DND-41 (cell line): ENCODE data around the gene NDNF.

Experiments
- ATAC-seq: fragments of 200-7000 bp; cut with Tn5 transposase; 3 replicates; pipeline ENCODE4 v1.9.1; 2021; ENCODE audit warnings: low read depth; ENCODE audit not compliant: insufficient read depth
- DNase-seq: peaks from one replicate; pipeline ENCODE4 v3.0.0-alpha.2; 2020
- H2AFZ ChIP-seq: 2 replicates; pipeline ENCODE4 v1.6.0; 2012; ENCODE audit warnings: low read depth, low read length
- H3K27ac ChIP-seq: 2 replicates; pipeline ENCODE4 v1.5.1; 2012; ENCODE audit warnings: low read length, inconsistent platforms
- H3K27me3 ChIP-seq: fragments of 200-600 bp; sonication (generic); 2 replicates; pipeline ENCODE4 v1.6.0; 2012; ENCODE audit warnings: low read length, mild to moderate bottlenecking, inconsistent platforms; ENCODE audit not compliant: insufficient read depth, poor library complexity
- H3K36me3 ChIP-seq: 2 replicates; pipeline ENCODE4 v1.5.1; 2012; ENCODE audit warnings: low read length, inconsistent platforms; ENCODE audit not compliant: insufficient read depth
- H3K4me1 ChIP-seq: 2 replicates; pipeline ENCODE4 v1.5.1; 2012; ENCODE audit warnings: mild to moderate bottlenecking, low read length; ENCODE audit not compliant: insufficient read depth
- H3K4me2 ChIP-seq: 2 replicates; pipeline ENCODE4 v1.6.0; 2012; ENCODE audit warnings: mild to moderate bottlenecking, moderate library complexity, low read length, inconsistent platforms; ENCODE audit not compliant: insufficient read depth
- H3K4me3 ChIP-seq, 2 experiments: fragments of 200-600 bp in 1 of 2; shearing (Covaris generic) in 1 of 2; 2 replicates each; pipeline ENCODE4 v1.5.1; 2012 to 2016; ENCODE audit warnings: inconsistent platforms in 2 of 2, low read length in 2 of 2, mild to moderate bottlenecking in 2 of 2, low read depth in 1 of 2, moderate library complexity in 1 of 2
- H3K79me2 ChIP-seq: 2 replicates; pipeline ENCODE4 v1.6.0; 2012; ENCODE audit warnings: low read length, inconsistent platforms; ENCODE audit not compliant: insufficient read depth
- H3K9ac ChIP-seq: 2 replicates; pipeline ENCODE4 v1.6.0; 2012; ENCODE audit warnings: low read depth, mild to moderate bottlenecking, inconsistent platforms, low read length, moderate library complexity
- H3K9me3 ChIP-seq: 2 replicates; pipeline ENCODE4 v1.5.1; 2012; ENCODE audit warnings: low read length, moderate library complexity, mild to moderate bottlenecking, inconsistent platforms; ENCODE audit not compliant: insufficient read depth, severe bottlenecking
- H4K20me1 ChIP-seq: 2 replicates; pipeline ENCODE4 v1.6.0; 2012; ENCODE audit warnings: low read length; ENCODE audit not compliant: insufficient read depth
- CTCF ChIP-seq: IDR thresholded peaks from 2 replicates; pipeline ENCODE4 v1.5.1; 2012; ENCODE audit warnings: borderline replicate concordance, low read length, moderate library complexity, mild to moderate bottlenecking; ENCODE audit not compliant: poor library complexity, severe bottlenecking; ENCODE audit errors: extremely low read depth
- EZH2 ChIP-seq: IDR thresholded peaks from 3 replicates; pipeline ENCODE4 v1.6.1; 2012; ENCODE audit warnings: borderline replicate concordance, low read depth, mild to moderate bottlenecking, moderate library complexity, low read length, inconsistent platforms; ENCODE audit not compliant: severe bottlenecking

The NDNF gene

GRCh38 chr4:121088867-121089266 is 16.5 kb upstream of the NDNF start:
- Histone ChIP-seq H4K20me1 (no peaks in the 10 kb centered on the region), H3K4me1 (no peaks in the 10 kb centered on the region), H3K27ac (no peak overlapping the region), H3K36me3 (no peaks in the 10 kb centered on the region), H2AFZ (no peak overlapping the region), H3K79me2 (no peaks in the 10 kb centered on the region), H3K4me3 (no peak overlapping the region), H3K9me3 (no peaks in the 10 kb centered on the region), H3K4me2 (no peak overlapping the region), H3K9ac (no peak overlapping the region), H3K27me3 (no peaks in the 10 kb centered on the region)
- ATAC-seq: no peak
- no peak for DNase-seq
- TF ChIP-seq EZH2 (no peak), CTCF (no peak)

- H3K27ac ChIP-seq: no peak overlapping the region
- no peaks in the 10 kb centered on the region for H4K20me1 ChIP-seq
- no peaks in the 10 kb centered on the region for H3K4me1 ChIP-seq
- H2AFZ ChIP-seq: no peak overlapping the region
- no peak for ATAC-seq
- H3K27me3 ChIP-seq: no peaks in the 10 kb centered on the region
- no peak overlapping the region for H3K9ac ChIP-seq
- H3K36me3 ChIP-seq: no peaks in the 10 kb centered on the region
- no peak overlapping the region for H3K4me3 ChIP-seq
- H3K9me3 ChIP-seq: no peaks in the 10 kb centered on the region
- DNase-seq: no peak
- no peaks in the 10 kb centered on the region for H3K79me2 ChIP-seq
- H3K4me2 ChIP-seq: no peak overlapping the region
- TF ChIP-seq EZH2 (no peak), CTCF (no peak)
Observed at GRCh38 chr4:121079376-121079775, 7.0 kb upstream of the NDNF start.

- Histone ChIP-seq H3K4me3 (no peak overlapping the region), H3K27me3 (no peaks in the 10 kb centered on the region), H3K4me1 (no peaks in the 10 kb centered on the region), H3K9me3 (no peaks in the 10 kb centered on the region), H3K27ac (no peak overlapping the region), H4K20me1 (no peaks in the 10 kb centered on the region), H3K9ac (no peak overlapping the region), H3K36me3 (no peaks in the 10 kb centered on the region), H3K4me2 (no peak overlapping the region), H3K79me2 (no peaks in the 10 kb centered on the region), H2AFZ (no peak overlapping the region)
- TF ChIP-seq CTCF: no peak
- TF ChIP-seq EZH2: no peak
- ATAC-seq (no peak), DNase-seq (no peak)
Observed at GRCh38 chr4:121077496-121077895, 5.2 kb upstream of the NDNF start.

- Histone ChIP-seq H4K20me1 (no peaks in the 10 kb centered on the region), H3K4me3 (no peak overlapping the region), H3K4me2 (no peak overlapping the region), H3K4me1 (no peaks in the 10 kb centered on the region), H3K36me3 (no peaks in the 10 kb centered on the region), H2AFZ (no peak overlapping the region), H3K9ac (no peak overlapping the region), H3K79me2 (no peaks in the 10 kb centered on the region), H3K9me3 (no peaks in the 10 kb centered on the region), H3K27me3 (no peaks in the 10 kb centered on the region), H3K27ac (no peak overlapping the region)
- no peak for DNase-seq
- TF ChIP-seq EZH2 (no peak), CTCF (no peak)
- no peak for ATAC-seq
Observed at GRCh38 chr4:121076416-121076815, 4.1 kb upstream of the NDNF start.
